Effector memory CD8-positive, alpha-beta T cell (primary cell): Measurements from ENCODE around the gene C19orf47.

Experiments used
- ATAC-seq: fragments of 150-1000 bp; cut with Tn5 transposase; replicated peaks from 2 replicates; pipeline ENCODE4 v1.10.0; 2021; ENCODE audit warnings: mild to moderate bottlenecking, moderate library complexity
- DNase-seq, 3 experiments: peaks; one replicate each; pipeline ENCODE4 v3.0.0; 2021
- H3K27ac Mint-ChIP-seq, 2 donors: one replicate each; pipeline ENCODE4 v1.8.0; 2022; ENCODE audit warnings: mild to moderate bottlenecking in 2 of 2, mixed read lengths in 2 of 2, moderate library complexity in 2 of 2
- H3K27me3 Mint-ChIP-seq, 2 donors: one replicate each; pipeline ENCODE4 v1.8.0; 2022; ENCODE audit warnings: mixed read lengths in 2 of 2
- H3K36me3 Mint-ChIP-seq: one replicate; pipeline ENCODE4 v1.8.0; 2022; ENCODE audit warnings: mild to moderate bottlenecking, moderate library complexity, mixed read lengths; ENCODE audit not compliant: insufficient read depth
- H3K4me1 Mint-ChIP-seq, 2 donors: one replicate each; pipeline ENCODE4 v1.8.0; 2022; ENCODE audit warnings: low read depth in 2 of 2, mixed read lengths in 2 of 2
- H3K4me3 Mint-ChIP-seq, 2 donors: one replicate each; pipeline ENCODE4 v1.8.0; 2022; ENCODE audit warnings: mild to moderate bottlenecking in 2 of 2, mixed read lengths in 2 of 2, moderate library complexity in 2 of 2
- H3K9me3 Mint-ChIP-seq, 2 donors: one replicate each; pipeline ENCODE4 v1.8.0; 2022; ENCODE audit warnings: mixed read lengths in 2 of 2

The C19orf47 gene

DNA sequence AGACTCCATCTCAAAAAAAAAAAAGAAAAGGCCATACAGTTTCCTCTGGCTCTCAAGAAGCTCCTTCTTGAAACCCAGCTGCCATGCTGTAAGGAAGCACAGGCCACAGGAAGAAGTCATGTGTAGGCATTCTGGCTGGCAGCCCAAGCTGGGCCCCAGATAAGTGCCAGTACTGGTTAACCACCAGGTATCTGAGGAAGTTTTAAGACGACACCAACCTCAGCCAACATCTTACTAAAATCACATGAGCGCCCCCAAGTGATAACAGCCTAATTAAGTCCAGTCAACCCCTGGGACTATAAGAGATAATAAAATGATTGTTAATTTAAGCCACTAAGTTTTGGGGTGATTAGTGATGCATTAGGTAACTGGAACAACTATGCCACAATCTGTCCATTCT, 35.7 kb downstream of the C19orf47 start:
- no peaks in the 10 kb centered on the region for H3K36me3 Mint-ChIP-seq

DNA sequence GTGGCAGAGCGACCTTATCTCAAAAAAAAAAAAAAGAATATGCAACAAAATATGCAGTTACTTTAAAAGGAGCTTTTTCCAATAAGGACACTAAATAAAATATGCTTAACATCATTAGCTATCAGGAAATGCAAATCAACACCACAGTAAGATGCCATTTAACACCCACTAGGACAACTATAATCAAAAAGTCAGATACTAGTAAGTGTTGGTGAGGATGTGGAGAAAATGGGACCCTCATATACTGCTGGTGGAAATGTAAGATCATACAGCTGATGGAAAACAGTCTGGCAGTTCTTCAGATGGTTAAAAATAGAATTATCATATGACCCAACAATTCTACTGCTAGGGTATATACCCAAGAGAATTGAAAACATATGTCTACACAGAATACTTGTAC, 38.5 kb downstream of the C19orf47 start:
- no peak overlapping the region for H3K4me3 Mint-ChIP-seq
- no peaks in the 10 kb centered on the region for H3K9me3 Mint-ChIP-seq
- ATAC-seq (no peak), DNase-seq (no peak)
- H3K36me3 Mint-ChIP-seq: no peaks in the 10 kb centered on the region
- H3K27me3 Mint-ChIP-seq: no peaks in the 10 kb centered on the region
- H3K27ac Mint-ChIP-seq: no peak overlapping the region
- H3K4me1 Mint-ChIP-seq: no peaks in the 10 kb centered on the region

More for the DNA sequence above, 35.7 kb downstream of the C19orf47 start:
- Mint-ChIP-seq H3K27ac (no peak overlapping the region), H3K27me3 (no peaks in the 10 kb centered on the region), H3K4me1 (no peaks in the 10 kb centered on the region), H3K9me3 (no peaks in the 10 kb centered on the region), H3K4me3 (no peak overlapping the region)
- DNase-seq (no peak), ATAC-seq (no peak)

DNA sequence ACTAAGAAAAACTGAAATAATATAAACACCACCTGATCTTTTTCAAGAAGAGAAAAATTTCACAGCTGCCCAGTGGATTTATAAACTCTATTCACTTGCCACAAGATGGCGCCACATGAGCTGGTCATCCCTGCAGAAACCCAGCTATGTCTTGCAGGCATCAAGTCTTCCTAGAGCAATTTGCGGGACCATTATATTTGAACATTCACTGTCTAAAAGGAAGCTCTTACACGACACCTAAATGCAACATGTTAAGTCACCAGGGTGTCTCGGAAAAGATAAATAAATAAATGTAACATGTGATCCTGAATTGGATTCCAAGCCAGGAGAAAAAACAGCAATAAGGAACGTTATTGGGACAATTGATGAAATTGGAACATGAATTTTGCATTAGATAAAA, 42.8 kb downstream of the C19orf47 start:
- no peaks in the 10 kb centered on the region for H3K9me3 Mint-ChIP-seq
- no peaks in the 10 kb centered on the region for H3K27me3 Mint-ChIP-seq
- H3K36me3 Mint-ChIP-seq: no peaks in the 10 kb centered on the region
- peaks cover 0 to 5% of the 10 kb centered on the region in 2 donors for H3K4me1 Mint-ChIP-seq
- no peak overlapping the region for H3K4me3 Mint-ChIP-seq
- ATAC-seq: peak; percentile 66
- no peak overlapping the region for H3K27ac Mint-ChIP-seq
- peak; percentile 61 to 74 (median 64) for DNase-seq

DNA sequence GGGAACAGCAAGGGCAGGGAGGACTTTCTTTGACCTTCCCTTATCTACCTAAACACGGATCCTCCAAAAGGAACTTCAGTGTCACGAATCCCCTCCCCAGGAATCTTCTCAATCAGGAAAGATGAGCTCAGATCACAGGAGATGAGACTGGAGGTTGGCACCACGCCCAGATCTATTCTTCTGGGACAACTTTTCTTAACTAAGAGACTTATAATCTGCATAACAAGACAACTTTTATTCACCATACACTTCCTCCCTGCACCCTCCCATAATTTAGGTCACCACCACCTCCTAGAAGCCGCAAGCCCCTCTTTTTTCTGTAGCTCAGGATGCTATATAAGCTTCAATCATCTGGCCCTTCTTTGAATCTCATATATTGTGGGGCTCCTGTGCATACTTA, 43.9 kb downstream of the C19orf47 start:
- no peaks in the 10 kb centered on the region for H3K27me3 Mint-ChIP-seq
- peaks cover 0 to 5% of the 10 kb centered on the region in 2 donors for H3K4me1 Mint-ChIP-seq
- H3K36me3 Mint-ChIP-seq: no peaks in the 10 kb centered on the region
- H3K27ac Mint-ChIP-seq: peak overlapping the region in 1 of 2 donors; percentile 41
- peak; percentile 33 for ATAC-seq
- no peaks in the 10 kb centered on the region for H3K9me3 Mint-ChIP-seq
- DNase-seq: no peak
- no peak overlapping the region for H3K4me3 Mint-ChIP-seq

DNA sequence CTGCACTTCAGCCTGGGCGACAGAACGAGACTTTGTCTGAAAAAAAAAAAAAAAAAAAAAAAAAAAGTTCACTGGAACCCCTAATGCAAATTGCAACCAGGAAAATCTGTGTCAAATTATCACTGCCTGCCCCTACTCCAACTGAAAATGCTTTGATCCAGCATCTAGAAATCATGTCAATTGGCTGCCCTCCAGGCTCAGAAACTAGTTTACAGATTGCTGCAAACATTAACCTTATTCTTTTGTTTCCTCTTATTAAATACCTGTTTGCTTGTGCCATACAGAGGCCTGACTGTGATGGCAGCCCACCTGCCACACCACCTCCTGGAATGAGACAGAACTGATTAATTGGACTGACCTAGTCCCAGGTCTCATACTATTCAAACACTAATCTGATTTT, 44.4 kb downstream of the C19orf47 start:
- H3K4me3 Mint-ChIP-seq: no peak overlapping the region
- no peaks in the 10 kb centered on the region for H3K36me3 Mint-ChIP-seq
- ATAC-seq (no peak), DNase-seq (no peak)
- no peaks in the 10 kb centered on the region for H3K9me3 Mint-ChIP-seq
- no peaks in the 10 kb centered on the region for H3K27me3 Mint-ChIP-seq
- H3K4me1 Mint-ChIP-seq: peaks cover 0 to 5% of the 10 kb centered on the region in 2 donors
- H3K27ac Mint-ChIP-seq: no peak overlapping the region

DNA sequence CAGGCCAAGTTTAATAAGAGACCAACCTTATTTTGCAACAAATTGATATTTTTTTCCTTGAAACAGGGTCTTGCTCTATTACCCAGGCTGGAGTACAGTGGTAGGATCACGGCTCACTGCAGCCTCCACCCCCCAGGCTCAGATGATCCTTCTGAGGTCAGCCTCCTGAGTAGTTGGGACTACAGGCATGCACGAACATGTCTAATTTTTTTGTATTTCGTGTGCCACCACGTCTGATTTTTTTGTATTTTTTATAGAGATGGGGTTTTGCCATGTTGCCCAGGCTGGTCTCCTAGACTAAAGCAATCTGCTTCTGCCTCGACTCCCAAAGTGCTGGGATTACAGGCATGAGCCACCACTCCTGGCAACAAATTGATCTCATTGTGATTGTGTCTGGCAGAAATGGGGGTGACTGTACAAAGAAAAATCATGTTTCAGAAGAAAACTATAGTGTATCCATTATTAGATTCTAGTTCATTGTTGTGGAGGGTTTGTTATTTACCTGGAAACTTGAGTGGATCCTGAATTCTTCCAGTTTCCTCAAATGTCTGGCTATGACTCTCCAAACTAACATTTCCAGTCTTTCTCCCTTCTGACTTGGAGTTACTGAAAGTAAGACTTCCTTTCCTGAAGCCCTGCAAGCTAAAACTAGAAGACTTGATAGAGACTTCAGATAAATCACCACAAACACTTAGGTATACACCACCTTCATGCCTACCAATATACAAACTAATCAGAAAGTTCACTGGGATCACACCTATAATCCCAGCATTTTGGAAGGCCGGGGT, 45.8 kb downstream of the C19orf47 start:
- peaks cover 0 to 5% of the 10 kb centered on the region in 2 donors for H3K4me1 Mint-ChIP-seq
- DNase-seq: no peak
- H3K27me3 Mint-ChIP-seq: no peaks in the 10 kb centered on the region

DNA sequence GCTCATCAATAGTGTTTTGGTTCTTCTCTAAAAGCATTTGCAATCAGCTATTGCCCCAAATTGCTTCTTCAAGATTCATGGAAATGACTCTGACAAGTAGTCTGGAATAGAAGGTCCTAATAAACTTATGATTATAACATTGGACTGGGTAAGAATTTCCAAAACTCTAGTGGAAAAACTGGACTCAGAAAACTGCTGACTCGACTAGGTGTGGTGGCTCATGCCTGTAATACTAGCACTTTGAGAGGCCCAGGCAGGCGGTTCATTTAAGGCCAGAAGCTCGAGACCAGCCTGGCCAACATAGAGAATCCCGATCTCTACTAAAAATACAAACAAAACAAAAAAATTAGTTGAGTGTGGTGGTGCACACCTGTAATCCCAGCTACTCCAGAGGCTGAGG, 47.5 kb downstream of the C19orf47 start:
- DNase-seq (no peak), ATAC-seq (no peak)
- Mint-ChIP-seq H3K4me1 (peaks cover 0 to 5% of the 10 kb centered on the region in 2 donors), H3K27me3 (no peaks in the 10 kb centered on the region), H3K27ac (no peak overlapping the region), H3K36me3 (no peaks in the 10 kb centered on the region), H3K4me3 (no peak overlapping the region), H3K9me3 (no peaks in the 10 kb centered on the region)

More for the DNA sequence above, 45.8 kb downstream of the C19orf47 start:
- H3K27ac Mint-ChIP-seq: no peak overlapping the region
- no peaks in the 10 kb centered on the region for H3K36me3 Mint-ChIP-seq
- no peak for ATAC-seq
- H3K9me3 Mint-ChIP-seq: no peaks in the 10 kb centered on the region
- no peak overlapping the region for H3K4me3 Mint-ChIP-seq

DNA sequence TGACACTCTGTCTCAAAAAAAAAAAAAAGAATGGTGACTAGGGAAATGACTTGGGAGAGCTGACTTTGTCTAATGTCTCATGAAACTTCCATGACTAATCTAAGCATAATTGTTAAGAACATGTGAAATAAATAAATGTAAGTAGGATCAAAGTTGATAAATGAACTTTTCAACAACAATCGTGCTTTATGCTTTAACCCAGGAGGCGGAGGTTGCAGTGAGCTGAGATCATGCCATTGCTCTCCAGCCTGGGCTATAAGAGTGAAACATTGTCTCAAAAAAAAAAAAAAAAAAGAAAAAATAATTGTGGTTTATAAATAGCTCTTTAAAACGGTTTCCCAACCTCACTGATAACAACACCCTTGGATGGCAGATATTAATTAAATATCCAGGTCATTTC, 50.2 kb downstream of the C19orf47 start:
- no peaks in the 10 kb centered on the region for H3K4me1 Mint-ChIP-seq
- no peaks in the 10 kb centered on the region for H3K27me3 Mint-ChIP-seq
- ATAC-seq (no peak), DNase-seq (no peak)
- H3K9me3 Mint-ChIP-seq: no peaks in the 10 kb centered on the region
- no peak overlapping the region for H3K4me3 Mint-ChIP-seq
- H3K36me3 Mint-ChIP-seq: no peaks in the 10 kb centered on the region
- H3K27ac Mint-ChIP-seq: no peak overlapping the region

DNA sequence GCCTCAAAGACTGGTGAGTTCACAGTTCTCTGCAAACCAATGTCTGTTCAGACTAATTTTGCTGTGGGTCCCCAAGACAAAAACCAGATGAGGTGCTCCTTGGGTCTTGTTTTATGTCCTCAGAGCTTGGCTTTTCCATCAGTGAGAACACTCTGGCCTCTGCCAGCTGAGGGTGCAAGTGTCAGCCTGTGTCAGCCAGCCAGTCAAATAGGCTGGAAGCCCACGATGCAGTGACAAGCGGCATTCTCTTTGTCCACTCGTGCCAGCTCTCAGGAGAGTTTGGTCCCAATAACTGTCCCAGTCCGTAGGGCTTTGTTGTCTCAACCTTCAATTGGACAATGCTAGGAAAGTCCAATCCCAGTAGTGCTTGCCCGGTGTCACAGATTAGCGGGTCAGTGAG, 53.6 kb downstream of the C19orf47 start:
- Mint-ChIP-seq H3K4me1 (no peaks in the 10 kb centered on the region), H3K9me3 (no peaks in the 10 kb centered on the region), H3K27ac (no peak overlapping the region), H3K27me3 (no peaks in the 10 kb centered on the region), H3K4me3 (no peak overlapping the region), H3K36me3 (no peaks in the 10 kb centered on the region)
- DNase-seq (no peak), ATAC-seq (no peak)

DNA sequence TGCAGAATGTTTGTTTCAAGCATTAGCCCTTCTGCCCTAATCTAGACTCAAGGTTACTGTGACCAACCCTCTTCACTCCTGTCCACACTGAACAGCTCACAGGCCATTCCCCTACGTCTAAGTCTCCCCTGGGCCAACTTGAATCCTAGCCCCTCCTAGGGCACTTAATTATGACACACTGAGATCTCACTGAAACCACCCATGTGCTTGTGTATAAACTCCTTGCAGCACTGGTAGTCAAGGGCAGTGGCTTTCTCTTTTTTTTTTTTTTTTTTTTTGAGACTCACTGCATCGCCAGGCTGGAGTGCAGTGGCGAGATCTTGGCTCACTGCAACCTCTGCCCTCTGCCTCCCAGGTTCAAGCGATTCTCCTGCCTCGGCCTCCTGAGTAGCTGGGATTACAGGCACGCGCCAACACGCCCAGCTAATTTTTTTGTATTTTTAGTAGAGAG, 61.2 kb downstream of the C19orf47 start:
- Mint-ChIP-seq H3K4me1 (peaks cover 25 to 33% of the 10 kb centered on the region in 2 donors), H3K9me3 (no peaks in the 10 kb centered on the region), H3K27me3 (no peaks in the 10 kb centered on the region), H3K4me3 (peak overlapping the region; percentile 50 to 89), H3K27ac (peak overlapping the region; percentile 95 to 97), H3K36me3 (peaks cover 29% of the 10 kb centered on the region)
- no peak for ATAC-seq
- no peak for DNase-seq

DNA sequence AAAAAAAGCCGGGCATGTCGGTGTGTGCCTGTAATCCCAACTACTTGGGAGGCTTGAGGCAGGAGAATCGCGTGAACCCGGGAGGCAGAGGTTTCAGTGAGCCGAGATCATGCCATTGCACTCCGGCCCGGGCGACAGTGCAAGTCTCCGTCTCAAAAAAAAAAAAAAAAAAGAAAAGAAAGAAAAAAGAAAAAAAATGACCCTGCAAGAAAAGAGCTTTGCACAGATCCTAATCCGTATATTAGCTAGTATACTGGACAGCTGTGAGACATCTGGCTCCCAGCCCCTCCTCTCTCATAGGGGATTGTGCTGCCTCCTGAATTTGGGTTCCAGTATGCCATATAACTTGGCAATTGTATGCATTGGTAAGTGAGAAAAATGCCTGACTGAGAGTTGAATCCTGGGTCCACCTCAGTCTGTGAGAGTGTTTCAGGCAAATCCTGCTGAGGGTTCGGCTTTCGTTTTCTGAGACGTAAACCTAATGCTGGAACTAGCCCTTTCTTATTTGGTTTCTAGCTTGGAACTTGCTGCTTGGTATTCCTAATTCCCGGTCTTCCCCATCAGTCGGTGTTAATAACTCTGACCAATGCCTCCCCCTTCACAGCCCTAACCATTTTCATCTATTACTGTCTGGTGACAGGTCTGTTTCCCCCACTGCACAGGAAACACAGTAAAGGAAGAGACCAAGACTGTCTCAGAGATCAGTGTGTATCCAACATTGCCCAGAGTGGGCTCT, 61.8 kb downstream of the C19orf47 start:
- no peak for DNase-seq
- peak overlapping the region; percentile 88 to 89 for H3K4me3 Mint-ChIP-seq
- peak overlapping the region; percentile 95 to 97 for H3K27ac Mint-ChIP-seq
- no peak for ATAC-seq
- no peaks in the 10 kb centered on the region for H3K27me3 Mint-ChIP-seq
- H3K9me3 Mint-ChIP-seq: no peaks in the 10 kb centered on the region
- peaks cover 32% of the 10 kb centered on the region for H3K36me3 Mint-ChIP-seq
- peaks cover 28 to 33% of the 10 kb centered on the region in 2 donors for H3K4me1 Mint-ChIP-seq

DNA sequence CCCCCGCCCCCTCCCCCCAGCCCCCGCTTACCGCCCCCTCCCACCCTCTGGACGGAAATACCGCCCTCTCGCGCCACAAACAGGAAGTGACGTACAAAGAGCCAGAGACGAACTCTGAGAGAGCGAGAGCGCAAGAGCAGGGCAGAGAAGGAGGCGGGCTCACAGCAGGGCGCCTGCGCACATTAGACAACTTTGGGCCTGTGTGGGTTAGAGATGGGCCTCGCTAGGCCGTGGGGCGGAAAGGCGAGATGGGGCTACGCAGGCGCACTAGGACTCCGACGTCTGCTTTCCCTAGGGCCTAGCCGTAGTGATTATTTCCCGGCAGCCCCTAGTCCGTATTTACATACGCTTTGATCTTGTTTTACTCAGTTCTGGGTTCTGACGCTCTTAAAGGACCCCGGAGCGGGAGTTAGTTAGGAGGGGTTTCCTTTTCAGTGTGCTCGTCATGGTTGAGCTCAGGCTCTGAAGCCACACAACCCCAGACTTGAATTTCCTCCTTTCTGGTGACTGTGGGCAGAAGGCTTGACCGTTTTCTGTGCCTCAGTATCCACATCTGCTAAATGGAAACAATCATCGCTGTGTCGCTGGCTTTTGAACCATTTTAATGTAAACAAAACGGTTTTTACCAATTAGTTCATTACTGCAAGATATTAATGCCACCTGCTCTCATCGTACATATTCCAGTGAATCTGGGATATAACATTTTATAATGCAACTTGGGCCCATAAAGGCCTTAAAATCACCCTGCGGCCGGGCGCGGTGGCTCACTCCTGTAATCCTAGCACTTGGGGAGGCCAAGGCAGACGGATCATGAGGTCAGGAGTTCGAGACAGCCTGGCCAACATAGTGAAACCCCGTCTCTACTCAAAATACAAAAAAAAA, 62.6 kb downstream of the C19orf47 start:
- H3K36me3 Mint-ChIP-seq: peaks cover 36% of the 10 kb centered on the region
- ATAC-seq (peak; percentile 78), DNase-seq (peak; percentile 94 to 97 (median 95))
- H3K27ac Mint-ChIP-seq: peak overlapping the region; percentile 95 to 97
- no peaks in the 10 kb centered on the region for H3K9me3 Mint-ChIP-seq
- H3K4me1 Mint-ChIP-seq: peaks cover 34 to 38% of the 10 kb centered on the region in 2 donors
- H3K4me3 Mint-ChIP-seq: peak overlapping the region; percentile 88 to 89
- no peaks in the 10 kb centered on the region for H3K27me3 Mint-ChIP-seq
